ENCODE data around the gene MAPKAP1. TPM values are rescaled to one million over a fixed set of nuclear protein-coding genes. Genes with fewer than 3 reads are reported as not detected.

The MAPKAP1 gene
- total and polyA plus RNA-seq, 2 experiments from 2014 or later: 68.4 to 98.5 TPM

DNA sequence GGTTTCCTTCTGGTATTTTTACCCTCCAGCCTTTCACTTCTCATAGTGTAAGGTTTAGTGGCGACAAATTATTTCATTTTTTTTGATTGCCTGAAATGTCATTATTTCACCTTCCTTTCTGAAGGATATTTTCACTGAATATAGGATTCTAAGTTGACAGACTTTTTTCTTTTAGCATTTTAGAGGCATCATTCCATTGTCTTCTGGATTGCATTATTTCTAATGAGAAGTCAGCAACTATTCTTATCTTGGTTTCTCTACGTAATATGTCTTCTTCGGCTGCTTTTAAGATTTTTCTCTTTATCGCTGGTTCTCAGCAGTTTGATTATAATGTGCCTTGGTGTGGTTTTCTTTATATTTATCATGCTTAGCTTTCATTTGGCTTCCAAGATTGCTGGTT is 251.1 kb downstream of the MAPKAP1 start (continued):
- TF ChIP-seq EZH2phosphoT487 (IDR thresholded peaks at IDR 0.05; ENCODE audit: unreplicated experiment): no peak
- no peak for TF ChIP-seq REST (IDR thresholded peaks at IDR 0.05; ENCODE audit: unreplicated experiment)
- no peak for TF ChIP-seq EZH2 (IDR thresholded peaks at IDR 0.05; ENCODE audit: low read depth, unreplicated experiment)
- TF ChIP-seq ZNF331 (CRISPR knock-in tag; IDR thresholded peaks at IDR 0.05; ENCODE audit: low read depth): no peak
- TF ChIP-seq CREB1 (CRISPR knock-in tag; IDR thresholded peaks at IDR 0.05; ENCODE audit: low read depth): no peak
- TF ChIP-seq ZNF114 (CRISPR knock-in tag; IDR thresholded peaks at IDR 0.05): no peak
- no peak for TF ChIP-seq STAT1 (IDR thresholded peaks at IDR 0.05; ENCODE audit: unreplicated experiment)
- TF ChIP-seq, protein P1, sequence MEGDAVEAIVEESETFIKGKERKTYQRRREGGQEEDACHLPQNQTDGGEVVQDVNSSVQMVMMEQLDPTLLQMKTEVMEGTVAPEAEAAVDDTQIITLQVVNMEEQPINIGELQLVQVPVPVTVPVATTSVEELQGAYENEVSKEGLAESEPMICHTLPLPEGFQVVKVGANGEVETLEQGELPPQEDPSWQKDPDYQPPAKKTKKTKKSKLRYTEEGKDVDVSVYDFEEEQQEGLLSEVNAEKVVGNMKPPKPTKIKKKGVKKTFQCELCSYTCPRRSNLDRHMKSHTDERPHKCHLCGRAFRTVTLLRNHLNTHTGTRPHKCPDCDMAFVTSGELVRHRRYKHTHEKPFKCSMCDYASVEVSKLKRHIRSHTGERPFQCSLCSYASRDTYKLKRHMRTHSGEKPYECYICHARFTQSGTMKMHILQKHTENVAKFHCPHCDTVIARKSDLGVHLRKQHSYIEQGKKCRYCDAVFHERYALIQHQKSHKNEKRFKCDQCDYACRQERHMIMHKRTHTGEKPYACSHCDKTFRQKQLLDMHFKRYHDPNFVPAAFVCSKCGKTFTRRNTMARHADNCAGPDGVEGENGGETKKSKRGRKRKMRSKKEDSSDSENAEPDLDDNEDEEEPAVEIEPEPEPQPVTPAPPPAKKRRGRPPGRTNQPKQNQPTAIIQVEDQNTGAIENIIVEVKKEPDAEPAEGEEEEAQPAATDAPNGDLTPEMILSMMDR (conservative IDR thresholded peaks at IDR 0.05; ENCODE audit: low read depth in 2 of 2): no peak
- TF ChIP-seq POLR2AphosphoS5 (IDR thresholded peaks at IDR 0.05; ENCODE audit: low read depth): no peak
- no peak for TF ChIP-seq NANOG (IDR thresholded peaks at IDR 0.05; ENCODE audit: borderline replicate concordance)

- no peak overlapping the region for H3K4me3 ChIP-seq
- TF ChIP-seq ZNF331 (CRISPR knock-in tag; IDR thresholded peaks at IDR 0.05; ENCODE audit: low read depth): no peak
- TF ChIP-seq, protein P2, sequence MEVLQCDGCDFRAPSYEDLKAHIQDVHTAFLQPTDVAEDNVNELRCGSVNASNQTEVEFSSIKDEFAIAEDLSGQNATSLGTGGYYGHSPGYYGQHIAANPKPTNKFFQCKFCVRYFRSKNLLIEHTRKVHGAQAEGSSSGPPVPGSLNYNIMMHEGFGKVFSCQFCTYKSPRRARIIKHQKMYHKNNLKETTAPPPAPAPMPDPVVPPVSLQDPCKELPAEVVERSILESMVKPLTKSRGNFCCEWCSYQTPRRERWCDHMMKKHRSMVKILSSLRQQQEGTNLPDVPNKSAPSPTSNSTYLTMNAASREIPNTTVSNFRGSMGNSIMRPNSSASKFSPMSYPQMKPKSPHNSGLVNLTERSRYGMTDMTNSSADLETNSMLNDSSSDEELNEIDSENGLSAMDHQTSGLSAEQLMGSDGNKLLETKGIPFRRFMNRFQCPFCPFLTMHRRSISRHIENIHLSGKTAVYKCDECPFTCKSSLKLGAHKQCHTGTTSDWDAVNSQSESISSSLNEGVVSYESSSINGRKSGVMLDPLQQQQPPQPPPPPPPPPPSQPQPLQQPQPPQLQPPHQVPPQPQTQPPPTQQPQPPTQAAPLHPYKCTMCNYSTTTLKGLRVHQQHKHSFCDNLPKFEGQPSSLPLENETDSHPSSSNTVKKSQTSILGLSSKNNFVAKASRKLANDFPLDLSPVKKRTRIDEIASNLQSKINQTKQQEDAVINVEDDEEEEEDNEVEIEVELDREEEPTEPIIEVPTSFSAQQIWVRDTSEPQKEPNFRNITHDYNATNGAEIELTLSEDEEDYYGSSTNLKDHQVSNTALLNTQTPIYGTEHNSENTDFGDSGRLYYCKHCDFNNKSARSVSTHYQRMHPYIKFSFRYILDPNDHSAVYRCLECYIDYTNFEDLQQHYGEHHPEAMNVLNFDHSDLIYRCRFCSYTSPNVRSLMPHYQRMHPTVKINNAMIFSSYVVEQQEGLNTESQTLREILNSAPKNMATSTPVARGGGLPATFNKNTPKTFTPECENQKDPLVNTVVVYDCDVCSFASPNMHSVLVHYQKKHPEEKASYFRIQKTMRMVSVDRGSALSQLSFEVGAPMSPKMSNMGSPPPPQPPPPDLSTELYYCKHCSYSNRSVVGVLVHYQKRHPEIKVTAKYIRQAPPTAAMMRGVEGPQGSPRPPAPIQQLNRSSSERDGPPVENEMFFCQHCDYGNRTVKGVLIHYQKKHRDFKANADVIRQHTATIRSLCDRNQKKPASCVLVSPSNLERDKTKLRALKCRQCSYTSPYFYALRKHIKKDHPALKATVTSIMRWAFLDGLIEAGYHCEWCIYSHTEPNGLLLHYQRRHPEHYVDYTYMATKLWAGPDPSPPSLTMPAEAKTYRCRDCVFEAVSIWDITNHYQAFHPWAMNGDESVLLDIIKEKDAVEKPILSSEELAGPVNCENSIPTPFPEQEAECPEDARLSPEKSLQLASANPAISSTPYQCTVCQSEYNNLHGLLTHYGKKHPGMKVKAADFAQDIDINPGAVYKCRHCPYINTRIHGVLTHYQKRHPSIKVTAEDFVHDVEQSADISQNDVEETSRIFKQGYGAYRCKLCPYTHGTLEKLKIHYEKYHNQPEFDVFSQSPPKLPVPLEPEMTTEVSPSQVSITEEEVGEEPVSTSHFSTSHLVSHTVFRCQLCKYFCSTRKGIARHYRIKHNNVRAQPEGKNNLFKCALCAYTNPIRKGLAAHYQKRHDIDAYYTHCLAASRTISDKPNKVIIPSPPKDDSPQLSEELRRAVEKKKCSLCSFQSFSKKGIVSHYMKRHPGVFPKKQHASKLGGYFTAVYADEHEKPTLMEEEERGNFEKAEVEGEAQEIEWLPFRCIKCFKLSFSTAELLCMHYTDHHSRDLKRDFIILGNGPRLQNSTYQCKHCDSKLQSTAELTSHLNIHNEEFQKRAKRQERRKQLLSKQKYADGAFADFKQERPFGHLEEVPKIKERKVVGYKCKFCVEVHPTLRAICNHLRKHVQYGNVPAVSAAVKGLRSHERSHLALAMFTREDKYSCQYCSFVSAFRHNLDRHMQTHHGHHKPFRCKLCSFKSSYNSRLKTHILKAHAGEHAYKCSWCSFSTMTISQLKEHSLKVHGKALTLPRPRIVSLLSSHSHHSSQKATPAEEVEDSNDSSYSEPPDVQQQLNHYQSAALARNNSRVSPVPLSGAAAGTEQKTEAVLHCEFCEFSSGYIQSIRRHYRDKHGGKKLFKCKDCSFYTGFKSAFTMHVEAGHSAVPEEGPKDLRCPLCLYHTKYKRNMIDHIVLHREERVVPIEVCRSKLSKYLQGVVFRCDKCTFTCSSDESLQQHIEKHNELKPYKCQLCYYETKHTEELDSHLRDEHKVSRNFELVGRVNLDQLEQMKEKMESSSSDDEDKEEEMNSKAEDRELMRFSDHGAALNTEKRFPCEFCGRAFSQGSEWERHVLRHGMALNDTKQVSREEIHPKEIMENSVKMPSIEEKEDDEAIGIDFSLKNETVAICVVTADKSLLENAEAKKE (CRISPR knock-in tag; IDR thresholded peaks at IDR 0.05): no peak
- no peak for TF ChIP-seq JUNB (IDR thresholded peaks at IDR 0.05; ENCODE audit: unreplicated experiment)
- no peak for TF ChIP-seq EZH2 (IDR thresholded peaks at IDR 0.05; ENCODE audit: low read depth, unreplicated experiment)
- no peak for TF ChIP-seq ZNF114 (CRISPR knock-in tag; IDR thresholded peaks at IDR 0.05)
- TF ChIP-seq, protein P1 (conservative IDR thresholded peaks at IDR 0.05; ENCODE audit: low read depth in 2 of 2): no peak
These were observed 251.9 kb downstream of the MAPKAP1 start for GRCh38 chr9:125455132-125455531.

More at GRCh38 chr9:125455132-125455531, 251.9 kb downstream of the MAPKAP1 start:
- DNase-seq (ENCODE audit: low spot score) (no peak), ATAC-seq (no peak)
- peaks cover 64% of the 10 kb centered on the region for H3K36me3 Mint-ChIP-seq (ENCODE audit: low read depth)
- no peaks in the 10 kb centered on the region for H3K27me3 ChIP-seq (ENCODE audit: insufficient read depth)
- no peak overlapping the region for H3K27ac Mint-ChIP-seq
- H4K20me1 ChIP-seq (replicated peaks; ENCODE audit: insufficient read depth): no peaks in the 10 kb centered on the region
- 0 out of 2 replicates have a peak, but pooled peaks cover 5% of the 10 kb centered on the region for H3K9me2 ChIP-seq (ENCODE audit: insufficient read depth)
- no peak overlapping the region for H3K4me3 Mint-ChIP-seq
- H2AFZ ChIP-seq: no peak overlapping the region
- H3K4me1 Mint-ChIP-seq: peaks cover 10% of the 10 kb centered on the region; the same call in 2 of the 3 replicates
- no peak overlapping the region for H3K4me2 ChIP-seq
- H3K4me1 ChIP-seq (ENCODE audit: insufficient read depth): peaks cover 13% of the 10 kb centered on the region; the same call in 1 of the 2 replicates
- no peak overlapping the region for H3K27ac ChIP-seq (ENCODE audit: low read depth)
- peaks cover 20% of the 10 kb centered on the region for H3K36me3 ChIP-seq (ENCODE audit: insufficient read depth)
- H3K9me3 Mint-ChIP-seq: peaks cover 45% of the 10 kb centered on the region
- H3F3A ChIP-seq (replicated peaks; ENCODE audit: low read depth): no peaks in the 10 kb centered on the region
- peaks cover 4% of the 10 kb centered on the region for H3K27me3 Mint-ChIP-seq (ENCODE audit: insufficient read depth, low read depth, poor library complexity)
- no peaks in the 10 kb centered on the region for H3K79me2 ChIP-seq (replicated peaks; ENCODE audit: insufficient read depth)

All from GM23338 (cell line).